MM.1S (cell line): Measurements from ENCODE around the gene MMUT.

Source experiments
- EZH2 ChIP-seq: fragments of 300-600 bp; sonication (generic); optimal IDR thresholded peaks from 2 replicates; pipeline ENCODE3; 2017; ENCODE audit warnings: low read depth, mild to moderate bottlenecking, antibody characterized with exemption, low read length, mixed read lengths
- EZH2phosphoT487 ChIP-seq: fragments of 300-600 bp; sonication (generic); IDR thresholded peaks from 2 replicates; pipeline ENCODE4 v1.6.1; 2018; ENCODE audit warnings: antibody characterized with exemption, low read length
- TF ChIP-seq, protein P1 (sequence below): fragments of 300-600 bp; sonication (generic); IDR thresholded peaks from 2 replicates; pipeline ENCODE4 v1.5.1; 2016; ENCODE audit warnings: antibody characterized with exemption, low read length, mixed read lengths

DNA sequence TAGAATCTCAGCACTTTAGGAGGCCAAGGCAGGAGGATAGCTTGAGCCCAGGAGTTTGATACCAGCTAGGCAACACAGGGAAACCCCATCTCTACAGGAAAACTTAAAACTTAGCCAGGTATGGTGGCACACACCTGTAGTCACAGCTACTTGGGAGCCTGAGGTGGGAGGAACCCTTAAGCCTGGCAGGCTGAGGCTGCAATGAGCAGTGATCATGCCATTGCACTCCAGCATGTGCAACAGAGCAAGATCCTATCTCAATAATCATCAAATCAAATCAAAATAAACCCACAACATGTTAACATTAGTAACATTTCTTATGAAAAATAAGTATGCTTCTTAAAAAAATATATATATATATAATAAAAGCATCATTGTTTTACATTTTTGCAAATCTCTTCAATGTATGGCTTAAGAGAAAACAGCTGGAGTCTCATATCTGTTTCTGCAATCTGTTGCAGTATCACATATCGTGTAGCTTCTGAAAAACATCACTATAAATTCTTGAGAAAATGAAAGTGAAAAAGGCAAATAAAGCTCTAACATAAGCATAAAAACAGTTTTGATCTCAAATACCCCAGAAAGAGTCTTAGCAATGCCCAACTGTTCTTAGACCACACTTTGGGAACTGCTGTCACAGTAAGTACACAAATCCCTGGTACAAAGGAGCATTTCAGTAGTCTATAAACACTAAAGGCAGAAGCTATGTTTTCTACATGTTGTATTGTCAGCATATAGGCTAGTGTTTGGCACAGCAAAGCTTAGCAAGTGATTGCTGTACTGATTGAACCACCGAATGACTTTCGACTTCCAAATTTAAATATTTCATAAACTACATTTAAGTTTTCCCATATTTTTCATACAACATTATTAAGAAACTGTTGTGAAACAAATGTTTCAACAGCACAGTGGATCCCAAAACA is 8.0 kb downstream of the MMUT start:
- TF ChIP-seq, protein P1, sequence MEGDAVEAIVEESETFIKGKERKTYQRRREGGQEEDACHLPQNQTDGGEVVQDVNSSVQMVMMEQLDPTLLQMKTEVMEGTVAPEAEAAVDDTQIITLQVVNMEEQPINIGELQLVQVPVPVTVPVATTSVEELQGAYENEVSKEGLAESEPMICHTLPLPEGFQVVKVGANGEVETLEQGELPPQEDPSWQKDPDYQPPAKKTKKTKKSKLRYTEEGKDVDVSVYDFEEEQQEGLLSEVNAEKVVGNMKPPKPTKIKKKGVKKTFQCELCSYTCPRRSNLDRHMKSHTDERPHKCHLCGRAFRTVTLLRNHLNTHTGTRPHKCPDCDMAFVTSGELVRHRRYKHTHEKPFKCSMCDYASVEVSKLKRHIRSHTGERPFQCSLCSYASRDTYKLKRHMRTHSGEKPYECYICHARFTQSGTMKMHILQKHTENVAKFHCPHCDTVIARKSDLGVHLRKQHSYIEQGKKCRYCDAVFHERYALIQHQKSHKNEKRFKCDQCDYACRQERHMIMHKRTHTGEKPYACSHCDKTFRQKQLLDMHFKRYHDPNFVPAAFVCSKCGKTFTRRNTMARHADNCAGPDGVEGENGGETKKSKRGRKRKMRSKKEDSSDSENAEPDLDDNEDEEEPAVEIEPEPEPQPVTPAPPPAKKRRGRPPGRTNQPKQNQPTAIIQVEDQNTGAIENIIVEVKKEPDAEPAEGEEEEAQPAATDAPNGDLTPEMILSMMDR = no peak
- TF ChIP-seq EZH2 (no peak), EZH2phosphoT487 (no peak)
